Measurements from ENCODE around the gene BOD1L2. TPM values are rescaled to one million over a fixed set of nuclear protein-coding genes. Genes with fewer than 3 reads are reported as not detected.

The BOD1L2 gene
- total RNA-seq (not detected), polyA plus RNA-seq (not detected)
- long read RNA-seq, donor 1: 0 reads
- long read RNA-seq, donor 2: 0 reads

DNA sequence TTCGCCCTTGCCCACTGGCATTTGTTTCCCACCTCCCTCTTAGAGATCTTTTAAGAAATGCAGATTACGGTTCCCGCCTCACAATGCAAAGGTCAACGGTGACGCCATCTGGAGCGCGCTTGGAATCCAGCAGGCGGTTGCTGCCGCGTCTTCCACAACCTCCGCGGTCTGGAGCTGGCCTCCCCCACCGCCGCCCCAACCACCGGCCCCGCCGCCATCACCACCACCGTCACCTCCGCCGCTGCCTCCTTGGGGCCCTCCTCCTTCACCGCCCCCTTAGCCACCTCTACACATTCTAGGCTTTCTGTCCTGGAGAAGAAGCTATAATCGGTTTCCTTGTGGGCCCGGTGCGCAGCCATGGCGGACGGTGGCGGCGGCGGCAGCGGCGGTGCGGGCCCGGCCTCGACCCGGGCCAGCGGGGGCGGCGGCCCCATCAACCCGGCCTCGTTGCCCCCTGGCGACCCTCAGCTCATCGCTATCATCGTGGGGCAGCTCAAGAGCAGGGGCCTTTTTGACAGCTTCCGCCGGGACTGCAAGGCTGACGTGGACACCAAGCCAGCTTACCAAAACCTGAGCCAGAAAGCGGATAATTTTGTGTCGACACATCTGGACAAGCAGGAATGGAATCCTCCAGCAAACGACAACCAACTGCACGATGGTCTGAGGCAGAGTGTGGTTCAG is at the start of gene BOD1L2:
Gene BOD1L2, plus strand, starts transcription at position 132 of the 681 bp plus-strand sequence. Its CDS starts 226 bp downstream, at position 358.
- intact Hi-C loops (cut with DNase I): no loop called here
- Histone ChIP-seq H3K4me1 (no peaks in the 10 kb centered on the region), H3K9me3 (no peaks in the 10 kb centered on the region), H3K27ac (no peak within 1 kb of the TSS), H3K4me3 (no peak within 1 kb of the TSS), H3K36me3 (ENCODE audit: insufficient read depth in 1 of 2, low read depth in 1 of 2) (no peaks in the 10 kb centered on the region), H3K27me3 (ENCODE audit: insufficient read depth in 3 of 3, low read length in 2 of 3) (peaks cover 0 to 7% (median 2%) of the 10 kb centered on the region in 3 donors)
- DNase-seq (no peak), ATAC-seq (no peak)
- no peak for TF ChIP-seq CTCF (IDR thresholded peaks at IDR 0.05)
- 84 to 92% (median 88%) methylated on average over 47 to 50 of the region's 50 CpGs for WGBS, 3 donors

DNA sequence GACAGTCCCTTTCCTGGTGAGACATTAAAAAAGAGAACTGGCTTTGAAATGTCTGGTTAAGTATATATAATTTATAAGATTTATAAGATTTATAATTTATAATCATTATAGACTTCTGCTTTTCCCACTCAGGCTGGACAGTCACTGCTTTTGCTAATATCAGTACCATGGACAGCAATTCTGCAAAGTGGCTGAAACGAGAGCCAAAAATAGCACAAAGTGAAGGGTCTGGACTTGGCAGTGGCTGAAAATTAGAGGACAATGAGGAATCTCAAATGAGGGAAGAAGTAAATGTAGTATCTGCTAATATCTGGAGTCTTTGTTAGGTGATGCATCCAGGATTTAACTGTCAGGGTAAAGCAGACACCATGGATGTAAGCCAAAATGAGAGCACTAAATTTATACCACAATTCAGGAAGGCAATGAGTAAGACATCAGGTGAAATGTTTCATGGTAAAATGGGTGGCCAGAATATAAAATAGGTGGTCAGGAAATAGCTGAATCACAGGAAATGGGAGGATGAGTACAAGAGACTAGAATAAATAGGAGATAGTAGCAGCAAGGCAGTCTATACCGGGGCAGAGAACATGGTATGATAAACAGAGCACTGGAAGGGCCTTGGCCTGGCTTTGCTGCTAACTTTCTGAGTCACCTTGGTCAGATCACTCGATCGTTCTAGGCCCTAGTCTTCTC is 39.6 kb upstream of the BOD1L2 start:
- TF ChIP-seq CTCF (IDR thresholded peaks at IDR 0.05): no peak
- 56 to 67% (median 64%) methylated on average over 4 of the region's 4 CpGs for WGBS, 3 donors
- Histone ChIP-seq H3K9me3 (no peaks in the 10 kb centered on the region), H3K4me1 (no peaks in the 10 kb centered on the region), H3K27me3 (ENCODE audit: insufficient read depth in 3 of 3, low read length in 2 of 3) (no peaks in the 10 kb centered on the region), H3K36me3 (ENCODE audit: insufficient read depth in 1 of 2, low read depth in 1 of 2) (no peaks in the 10 kb centered on the region), H3K27ac (no peak overlapping the region), H3K4me3 (no peak overlapping the region)
- intact Hi-C loops (cut with DNase I): no loop called here
- DNase-seq (no peak), ATAC-seq (no peak)

- H3K9me3 ChIP-seq: no peaks in the 10 kb centered on the region
- H3K27ac ChIP-seq: no peak overlapping the region
- H3K36me3 ChIP-seq (ENCODE audit: insufficient read depth in 1 of 2, low read depth in 1 of 2): no peaks in the 10 kb centered on the region
- DNase-seq (no peak), ATAC-seq (no peak)
- H3K4me3 ChIP-seq: no peak overlapping the region
- 54 to 55% (median 55%) methylated on average over 4 of the region's 4 CpGs for WGBS, 3 donors
- no peaks in the 10 kb centered on the region for H3K27me3 ChIP-seq (ENCODE audit: insufficient read depth in 3 of 3, low read length in 2 of 3)
- TF ChIP-seq CTCF (IDR thresholded peaks at IDR 0.05): no peak
- intact Hi-C loops (cut with DNase I): no loop called here
- no peaks in the 10 kb centered on the region for H3K4me1 ChIP-seq
These were observed 36.6 kb upstream of the BOD1L2 start for GRCh38 chr18:57110290-57110689.

DNA sequence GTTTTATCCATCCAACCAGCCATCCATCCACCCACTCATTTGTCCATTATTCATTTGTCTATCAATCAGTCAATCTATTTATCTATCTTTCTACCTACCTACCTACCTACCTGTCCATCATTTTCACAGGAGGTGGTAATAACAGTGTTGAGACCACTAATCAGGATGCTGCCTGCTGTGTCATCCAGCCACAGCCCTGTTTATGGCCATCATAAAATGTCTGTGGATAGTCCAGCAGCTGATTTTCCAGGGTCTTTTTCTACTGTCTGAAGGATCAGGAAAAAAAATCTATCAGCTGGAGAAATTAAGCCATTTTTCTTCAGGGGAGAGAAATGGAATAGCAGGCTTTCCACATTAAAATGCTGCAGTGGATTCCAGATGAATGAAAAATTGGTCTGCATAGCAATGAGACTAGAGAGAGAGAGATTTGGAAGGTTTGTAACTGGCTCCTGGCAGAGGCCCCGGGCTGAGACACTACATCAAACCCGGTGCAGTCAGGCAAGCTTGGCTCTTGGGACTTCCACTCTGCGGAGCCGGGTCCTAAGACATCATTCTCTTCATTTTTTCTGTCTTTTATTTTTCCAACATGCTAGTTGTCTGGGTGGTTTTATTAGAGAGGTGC is 33.0 kb upstream of the BOD1L2 start:
- intact Hi-C loops (cut with DNase I): no loop called here
- Histone ChIP-seq H3K9me3 (no peaks in the 10 kb centered on the region), H3K36me3 (ENCODE audit: insufficient read depth in 1 of 2, low read depth in 1 of 2) (no peaks in the 10 kb centered on the region), H3K4me3 (no peak overlapping the region), H3K4me1 (no peaks in the 10 kb centered on the region), H3K27ac (no peak overlapping the region), H3K27me3 (ENCODE audit: insufficient read depth in 3 of 3, low read length in 2 of 3) (peaks cover 0 to 2% (median 0%) of the 10 kb centered on the region in 3 donors)
- 21 to 44% (median 36%) methylated on average over 4 of the region's 4 CpGs for WGBS, 3 donors
- TF ChIP-seq CTCF (IDR thresholded peaks at IDR 0.05): no peak
- DNase-seq (no peak), ATAC-seq (no peak)

Measured in psoas muscle (tissue), 8 donors.